B cell (primary cell): Measurements from ENCODE around the gene GOT1. TPM values are rescaled to one million over a fixed set of nuclear protein-coding genes. Genes with fewer than 3 reads are reported as not detected.

Experiments
- ATAC-seq: fragments of 200-7000 bp; cut with Tn5 transposase; one replicate; pipeline ENCODE4 v1.10.0; 2021; ENCODE audit warnings: low read depth, mild to moderate bottlenecking, moderate number of reproducible peaks, moderate library complexity
- CTCF ChIA-PET: fragments of 350-600 bp; sonication (Branson Sonifier 250); formaldehyde crosslinking; loops from one replicate; lab custom pipeline; 2021; ENCODE audit warnings: antibody characterized with exemption, inconsistent platforms; lab: Charles Lee
- POLR2A ChIA-PET: fragments of 350-600 bp; sonication (Branson Sonifier 250); formaldehyde crosslinking; loops from one replicate; lab custom pipeline; 2021; ENCODE audit warnings: antibody characterized with exemption; lab: Charles Lee
- DNase-seq: peaks from one replicate; pipeline ENCODE4 v3.0.0; 2013
- H2AFZ ChIP-seq: 2 replicates; pipeline ENCODE4 v1.6.1; 2012; ENCODE audit warnings: mild to moderate bottlenecking, low read depth, low read length; ENCODE audit not compliant: insufficient read depth, poor library complexity, severe bottlenecking
- H3K27ac ChIP-seq, 2 donors: 1 replicate in 1 of 2; 2 replicates in 1 of 2; pipeline ENCODE4 v1.5.1; 2012 to 2013; ENCODE audit warnings: low read length in 2 of 2, mild to moderate bottlenecking in 2 of 2, moderate library complexity in 1 of 2
- H3K27me3 ChIP-seq, 4 experiments: fragments of 200-600 bp in 1 of 4; sonication (generic) in 1 of 4; replicated peaks in 1 of 4; 1 replicate in 2 of 4; 2 replicates in 2 of 4; pipeline versions ENCODE4 v1.6.1 to v1.7.0; 2013 to 2016; ENCODE audit warnings: low read length in 3 of 4, mild to moderate bottlenecking in 2 of 4, mixed read lengths in 1 of 4, moderate library complexity in 1 of 4; ENCODE audit not compliant: insufficient read depth in 4 of 4, control insufficient read depth in 3 of 4; ENCODE audit errors: control extremely low read depth in 1 of 4
- H3K36me3 ChIP-seq, 2 experiments: replicated peaks in 1 of 2; 1 replicate in 1 of 2; 2 replicates in 1 of 2; pipeline versions ENCODE4 v1.6.1 to v1.7.1; 2013; ENCODE audit warnings: low read length in 1 of 2; ENCODE audit not compliant: insufficient read depth in 2 of 2, control insufficient read depth in 1 of 2; ENCODE audit errors: control extremely low read depth in 1 of 2, extremely low read depth in 1 of 2
- H3K4me1 ChIP-seq, 2 donors: fragments of 200-600 bp in 1 of 2; sonication (generic) in 1 of 2; 1 replicate in 1 of 2; 2 replicates in 1 of 2; pipeline versions ENCODE4 v1.5.1 to v1.6.1; 2013 to 2017; ENCODE audit warnings: low read length in 2 of 2; ENCODE audit not compliant: control insufficient read depth in 2 of 2, insufficient read depth in 2 of 2
- H3K4me2 ChIP-seq: replicated peaks from 2 replicates; pipeline ENCODE3; 2012; ENCODE audit warnings: mild to moderate bottlenecking, low read depth, low read length; ENCODE audit not compliant: poor library complexity, severe bottlenecking
- H3K4me3 ChIP-seq, 5 experiments: fragments of 200-600 bp in 1 of 5; sonication (generic) in 1 of 5; 1 replicate in 3 of 5; 2 replicates in 2 of 5; pipeline versions ENCODE4 v1.5.1 to v1.7.0; 2011 to 2016; ENCODE audit warnings: low read length in 4 of 5, mild to moderate bottlenecking in 4 of 5, low read depth in 2 of 5, control low read depth in 1 of 5, moderate library complexity in 1 of 5; ENCODE audit not compliant: insufficient read depth in 1 of 5; ENCODE audit errors: control extremely low read depth in 1 of 5, extremely low read depth in 1 of 5
- H3K79me2 ChIP-seq: fragments of 200-600 bp; sonication (generic); one replicate; pipeline ENCODE4 v1.6.0; 2016; ENCODE audit warnings: low read length; ENCODE audit not compliant: control insufficient read depth, insufficient read depth
- H3K9ac ChIP-seq: fragments of 200-600 bp; sonication (generic); 2 replicates; pipeline ENCODE4 v1.6.1; 2017; ENCODE audit warnings: mild to moderate bottlenecking, low read length, moderate library complexity
- H3K9me3 ChIP-seq, 3 donors: one replicate each; pipeline versions ENCODE4 v1.6.1 to v1.7.1; 2013; ENCODE audit warnings: low read length in 2 of 3; ENCODE audit not compliant: control insufficient read depth in 2 of 3, insufficient read depth in 1 of 3; ENCODE audit errors: control extremely low read depth in 1 of 3
- H4K20me1 ChIP-seq: 2 replicates; pipeline ENCODE4 v1.6.0; 2012; ENCODE audit warnings: mild to moderate bottlenecking, low read length; ENCODE audit not compliant: insufficient read depth, control insufficient read depth, poor library complexity, severe bottlenecking
- H3K27ac Mint-ChIP-seq: one replicate; pipeline ENCODE4 v1.8.0; 2021; ENCODE audit warnings: mixed read lengths
- H3K27me3 Mint-ChIP-seq: one replicate; pipeline ENCODE4 v1.8.0; 2021; ENCODE audit warnings: mixed read lengths
- H3K4me1 Mint-ChIP-seq: one replicate; pipeline ENCODE4 v1.8.0; 2021; ENCODE audit warnings: mixed read lengths
- H3K4me3 Mint-ChIP-seq: one replicate; pipeline ENCODE4 v1.8.0; 2021; ENCODE audit warnings: mixed read lengths
- H3K9me3 Mint-ChIP-seq: one replicate; pipeline ENCODE4 v1.8.0; 2022; ENCODE audit warnings: mixed read lengths; ENCODE audit not compliant: insufficient read depth
- CTCF ChIP-seq: fragments of 200-600 bp; IDR thresholded peaks from one replicate; pipeline ENCODE4 v1.8.0; 2022; ENCODE audit warnings: antibody characterized with exemption, mild to moderate bottlenecking
- EZH2 ChIP-seq: IDR thresholded peaks from 2 replicates; pipeline ENCODE4 v1.6.1; 2012; ENCODE audit warnings: borderline replicate concordance, low read depth, mild to moderate bottlenecking, moderate library complexity, low read length; ENCODE audit not compliant: insufficient read depth, poor library complexity, severe bottlenecking
- WGBS: methylation state at CpG from one replicate; pipeline ENCODE4 v1.1.5; 2013; ENCODE audit warnings: missing lambda C conversion rate; ENCODE audit not compliant: insufficient coverage; 5-methylcytosine and 5-hydroxymethylcytosine counted together
- intact Hi-C: fragments of 100-400 bp; cut with micrococcal nuclease; formaldehyde crosslinking; loops from one replicate; pipeline ENCODE4 v1.10.0; 2022
- polyA plus RNA-seq: library from polyadenylated mRNA; depleted of rRNA; stranded (reverse); fragments of >200 nt; gene quantifications from 2 replicates; pipeline ENCODE4 v1.2.3, GENCODE V29; 2012
- total RNA-seq, 2 donors: library from RNA; stranded (reverse); fragments of 120-200 nt in 1 of 2; gene quantifications; 1 replicate in 1 of 2; 2 replicates in 1 of 2; pipeline versions ENCODE4 v1.2.3 to v1.2.4, GENCODE V29; 2013 to 2022

The GOT1 gene
- total and polyA plus RNA-seq, 2 donors (not counting 1 experiment from before 2014, with no cell fraction given), result 5.9 to 14.9 TPM

- ChIA-PET CTCF (no interaction called here), POLR2A (no interaction called here)
- no peak overlapping the region for H3K27ac ChIP-seq
- peaks cover 0 to 3% (median 0%) of the 10 kb centered on the region in 4 experiments for H3K27me3 ChIP-seq
- peaks cover 4 to 5% of the 10 kb centered on the region in 2 donors for H3K4me1 ChIP-seq
- H3K79me2 ChIP-seq, result no peaks in the 10 kb centered on the region
- no peak overlapping the region for H2AFZ ChIP-seq
- H3K9me3 ChIP-seq, result no peaks in the 10 kb centered on the region
- 55% methylated on average over 2 of the region's 3 CpGs for WGBS
- no peak overlapping the region for H3K9ac ChIP-seq
- Mint-ChIP-seq H3K27ac (no peak overlapping the region), H3K4me1 (peaks cover 5% of the 10 kb centered on the region), H3K9me3 (no peaks in the 10 kb centered on the region), H3K4me3 (no peak overlapping the region), H3K27me3 (peaks cover 12% of the 10 kb centered on the region)
- ATAC-seq (no peak), DNase-seq (no peak)
- intact Hi-C loops, result no loop called here
- no peak overlapping the region for H3K4me3 ChIP-seq
- TF ChIP-seq EZH2 (no peak), CTCF (no peak)
- H3K36me3 ChIP-seq, result no peaks in the 10 kb centered on the region
- H3K4me2 ChIP-seq, result no peak overlapping the region
- no peaks in the 10 kb centered on the region for H4K20me1 ChIP-seq
Measured at GRCh38 chr10:99374972-99375371, 55.5 kb downstream of the GOT1 start.

- Histone ChIP-seq H3K27ac (no peak overlapping the region), H3K36me3 (no peaks in the 10 kb centered on the region), H2AFZ (no peak overlapping the region), H3K79me2 (no peaks in the 10 kb centered on the region), H3K27me3 (peaks cover 0 to 3% (median 0%) of the 10 kb centered on the region in 4 experiments), H3K9me3 (no peaks in the 10 kb centered on the region), H3K4me3 (no peak overlapping the region), H3K4me2 (no peak overlapping the region), H3K9ac (no peak overlapping the region), H3K4me1 (peaks cover 4 to 5% of the 10 kb centered on the region in 2 donors), H4K20me1 (no peaks in the 10 kb centered on the region)
- no peak for TF ChIP-seq CTCF
- TF ChIP-seq EZH2, result no peak
- WGBS, result no CpG with 5 or more reads among the region's 2 CpGs
- intact Hi-C loops, result no loop called here
- no peak for ATAC-seq
- Mint-ChIP-seq H3K4me1 (peaks cover 5% of the 10 kb centered on the region), H3K27me3 (peaks cover 14% of the 10 kb centered on the region), H3K9me3 (no peaks in the 10 kb centered on the region), H3K27ac (no peak overlapping the region), H3K4me3 (no peak overlapping the region)
- CTCF ChIA-PET, result interaction anchor here (1.8 kb wide), 1 partner anchor 17 kb away, joined by 7 read pairs; no protein-coding TSS in a partner anchor
- POLR2A ChIA-PET, result no interaction called here
- DNase-seq, result no peak
Measured at GRCh38 chr10:99374526-99374925, 55.9 kb downstream of the GOT1 start.
